Stimulated activated CD4-positive, alpha-beta T cell treated with anti-CD3 and anti-CD28 coated beads, Interleukin-4, amount 100 ng/mL, for 1 hour (primary cell): ENCODE results near the gene FEM1B.
"Not testable (repeated sequence)": the region's sequence is repeated elsewhere in the genome, so short reads cannot be mapped to it uniquely, and the experiment has no call there.

Experiments
- DNase-seq: peaks from one replicate; pipeline ENCODE4 v3.0.0-alpha.2; 2020

FEM1B gene

GRCh38 chr15:68277603-68278344 lies at the start of gene FEM1B:
FEM1B (plus strand) TSS chr15:68277745; CDS start chr15:68278418, 673 bp downstream.
- DNase-seq = peak; percentile 85

- DNase-seq = no peak
Measured at GRCh38 chr15:68228143-68228970, 49.2 kb upstream of the FEM1B start.

- no peak for DNase-seq
Measured at GRCh38 chr15:68228971-68229385, 48.6 kb upstream of the FEM1B start.

GRCh38 chr15:68229386-68230156 lies 48.0 kb upstream of the FEM1B start, which contains the start of gene CLN6:
CLN6 (minus strand) TSS chr15:68229728; CDS start chr15:68229584, 144 bp downstream.
- peak; percentile 83 for DNase-seq

GRCh38 chr15:68230157-68231100 lies 47.1 kb upstream of the FEM1B start:
- DNase-seq = no peak

GRCh38 chr15:68231102-68231818 lies 46.3 kb upstream of the FEM1B start:
- DNase-seq = no peak

GRCh38 chr15:68232449-68232848 lies 45.1 kb upstream of the FEM1B start:
- no peak for DNase-seq

GRCh38 chr15:68232937-68233336 lies 44.6 kb upstream of the FEM1B start:
- no peak for DNase-seq

GRCh38 chr15:68234060-68234459 lies 43.5 kb upstream of the FEM1B start:
- no peak for DNase-seq

GRCh38 chr15:68234520-68234919 lies 43.0 kb upstream of the FEM1B start:
- not testable (repeated sequence) for DNase-seq

- DNase-seq = no peak
Measured at GRCh38 chr15:68235022-68235421, 42.5 kb upstream of the FEM1B start.

GRCh38 chr15:68239025-68239424 lies 38.5 kb upstream of the FEM1B start:
- no peak for DNase-seq

GRCh38 chr15:68241088-68241935 lies 36.2 kb upstream of the FEM1B start:
- no peak for DNase-seq

- no peak for DNase-seq
Measured at GRCh38 chr15:68244235-68244634, 33.3 kb upstream of the FEM1B start.

GRCh38 chr15:68249058-68249713 lies 28.4 kb upstream of the FEM1B start:
- no peak for DNase-seq

- no peak for DNase-seq
Measured at GRCh38 chr15:68252925-68253534, 24.5 kb upstream of the FEM1B start.

GRCh38 chr15:68256675-68257450 lies 20.7 kb upstream of the FEM1B start:
- DNase-seq = peak; percentile 73

GRCh38 chr15:68258692-68259091 lies 18.9 kb upstream of the FEM1B start:
- DNase-seq = peak; percentile 8
